Measurements from ENCODE around the gene P2RX5.
A peak's percentile ranks its signal among the peaks of the same experiment; 100 is the strongest.

The P2RX5 gene

DNA sequence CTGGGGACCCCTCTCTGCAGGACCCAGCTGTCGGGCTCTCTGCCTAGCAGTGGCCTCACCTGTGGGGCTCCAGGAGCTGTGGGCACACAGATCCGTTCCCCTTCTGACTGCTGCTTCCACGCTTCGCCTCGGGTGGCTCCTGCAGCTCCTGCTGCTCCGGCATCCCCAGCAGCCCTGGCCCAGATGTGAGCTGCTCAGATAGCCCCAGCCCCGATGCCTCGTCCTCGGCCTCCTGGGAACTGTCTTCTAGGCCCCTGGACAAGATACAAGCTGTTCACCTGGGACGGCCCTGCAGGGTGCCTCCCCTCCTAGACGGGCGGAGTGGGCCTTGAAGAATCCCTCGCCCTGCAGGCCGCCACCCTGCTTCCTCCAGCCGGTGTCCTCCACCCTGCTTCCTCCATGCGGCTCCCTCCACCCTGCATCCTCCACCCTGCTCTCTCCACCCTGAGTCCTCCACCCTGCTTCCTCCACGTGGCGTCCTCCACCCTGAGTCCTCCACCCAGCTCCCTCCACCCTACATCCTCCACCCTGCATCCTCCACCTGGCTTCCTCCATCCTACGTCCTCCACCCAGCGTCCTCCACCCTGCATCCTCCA lies 16.3 kb downstream of the P2RX5 start:
- DNase-seq = no peak

DNA sequence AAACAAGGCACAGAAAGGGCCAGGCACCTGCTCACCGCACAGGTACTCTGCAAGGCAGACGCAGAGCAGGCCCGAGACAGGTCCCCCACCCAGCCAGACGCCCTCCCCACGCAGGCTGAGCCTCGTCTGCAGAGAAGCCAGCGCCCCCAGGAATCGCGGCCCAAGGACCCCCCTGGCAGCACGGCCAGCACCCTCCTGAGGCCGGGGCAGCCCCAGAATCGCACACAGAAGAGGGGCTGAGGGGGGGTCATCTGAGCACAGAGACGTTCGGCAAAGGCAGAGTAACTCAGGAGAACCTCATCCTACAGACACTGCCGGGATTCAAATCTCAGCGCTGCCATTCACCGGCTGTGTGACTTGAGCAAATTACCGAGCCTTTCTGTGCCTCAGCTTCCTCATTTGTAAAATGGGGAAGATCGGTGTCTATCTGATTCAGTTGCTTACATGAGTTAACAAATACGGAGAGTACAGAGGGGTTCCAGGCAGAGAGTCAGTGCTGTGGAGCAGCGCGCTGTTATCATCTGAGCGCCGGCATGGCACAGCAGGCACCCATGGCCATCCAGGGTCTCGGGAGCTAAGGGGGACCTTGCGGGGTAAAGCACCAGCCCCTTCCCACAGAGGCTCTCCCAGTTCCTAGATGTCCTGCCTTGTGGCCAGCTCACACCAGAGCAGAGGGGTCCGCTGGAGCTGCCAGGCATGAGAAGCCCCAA lies 17.0 kb downstream of the P2RX5 start:
- no peak for DNase-seq

DNA sequence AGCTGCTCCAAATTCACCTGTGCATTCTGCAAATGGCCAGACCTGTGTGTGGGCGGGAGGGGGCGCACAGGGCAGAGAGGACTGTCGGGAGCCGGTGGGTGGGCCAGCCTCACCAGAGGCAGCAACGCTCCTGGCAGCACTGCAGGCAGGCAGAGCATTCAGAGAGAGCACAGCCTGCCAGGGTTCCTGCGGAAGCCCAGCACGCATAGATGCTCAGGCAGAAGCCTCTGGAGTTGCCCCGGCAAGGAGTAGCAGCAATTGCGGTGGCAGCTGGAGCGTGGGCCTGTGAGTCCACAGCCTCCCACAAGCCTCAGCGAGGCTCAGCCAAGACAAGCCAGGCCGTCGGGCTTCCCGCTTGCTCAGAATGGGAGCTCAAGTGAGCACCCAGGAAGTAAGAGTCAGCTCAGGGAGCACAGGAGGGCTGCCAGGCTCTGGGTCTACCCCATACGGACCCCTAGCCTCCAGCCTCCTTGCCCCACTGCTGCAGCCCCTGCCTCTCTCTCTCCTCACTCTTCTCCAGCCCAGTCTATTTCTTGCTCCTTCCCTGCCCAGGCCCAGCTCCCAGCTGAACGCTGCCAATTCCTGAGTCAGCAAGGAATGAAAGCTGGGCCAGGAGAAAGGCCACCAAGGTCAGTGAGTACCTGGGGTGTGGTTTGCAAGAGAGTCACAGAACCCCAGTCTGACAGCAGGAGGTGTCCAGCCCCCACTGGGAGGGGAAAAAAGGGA lies 17.7 kb downstream of the P2RX5 start:
- DNase-seq = no peak

DNA sequence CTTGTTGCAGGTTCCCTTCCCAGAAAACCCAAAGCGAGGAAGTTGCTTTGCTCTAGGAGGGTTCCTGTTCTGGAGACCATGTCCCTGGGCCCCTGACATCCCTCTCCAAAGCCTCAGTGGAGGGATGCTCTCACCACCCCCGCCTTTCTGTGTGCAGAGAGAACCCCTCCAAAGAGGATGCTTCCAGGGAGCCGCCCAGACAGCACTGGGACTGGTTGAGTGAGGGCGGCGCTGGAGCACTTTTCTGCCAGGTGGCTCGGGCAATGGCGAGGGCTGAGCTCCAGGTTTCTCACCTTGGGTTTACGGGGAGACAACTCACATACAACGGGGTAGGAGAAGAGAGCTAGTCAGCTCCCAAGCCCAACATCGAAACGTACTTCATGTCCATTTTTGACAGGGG lies 20.1 kb downstream of the P2RX5 start:
- DNase-seq = no peak

DNA sequence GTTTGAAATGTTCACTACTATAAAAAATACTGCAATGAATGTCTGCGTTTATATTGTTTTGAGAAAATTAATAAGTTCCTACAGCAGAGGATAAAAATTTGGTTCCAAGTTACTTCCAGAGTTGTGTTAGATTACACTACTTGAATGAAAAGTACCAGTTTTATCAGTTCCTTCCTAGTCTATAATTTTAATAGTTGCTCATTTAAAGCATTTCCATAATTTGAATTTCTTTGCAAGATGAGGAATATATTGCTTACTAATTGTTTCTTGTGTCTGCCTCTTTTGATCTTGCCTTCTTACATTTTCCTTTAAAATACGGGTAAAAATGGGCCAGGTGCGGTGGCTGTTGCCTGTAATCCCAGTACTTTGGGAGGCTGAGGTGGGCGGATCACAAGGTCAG lies 23.4 kb downstream of the P2RX5 start:
- DNase-seq = no peak

DNA sequence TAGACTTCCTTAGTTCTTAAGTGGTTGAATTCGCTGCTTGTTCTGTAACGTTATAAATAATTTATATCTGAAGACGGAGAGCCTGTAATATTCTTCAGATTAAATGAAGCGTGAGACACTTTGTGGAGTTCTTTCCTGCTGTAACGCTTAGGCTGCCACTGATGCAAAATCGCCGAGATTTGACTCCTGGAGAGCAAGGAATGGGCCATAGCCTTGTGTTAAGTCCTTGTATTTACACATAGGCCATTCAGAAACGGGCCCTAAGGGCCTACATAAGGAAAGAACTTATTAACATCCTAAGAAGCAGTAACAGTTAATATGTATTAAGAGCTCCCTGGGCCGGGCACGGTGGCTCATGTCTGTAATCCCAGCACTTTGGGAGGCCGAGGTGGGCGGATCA lies 26.4 kb downstream of the P2RX5 start:
- DNase-seq = no peak

DNA sequence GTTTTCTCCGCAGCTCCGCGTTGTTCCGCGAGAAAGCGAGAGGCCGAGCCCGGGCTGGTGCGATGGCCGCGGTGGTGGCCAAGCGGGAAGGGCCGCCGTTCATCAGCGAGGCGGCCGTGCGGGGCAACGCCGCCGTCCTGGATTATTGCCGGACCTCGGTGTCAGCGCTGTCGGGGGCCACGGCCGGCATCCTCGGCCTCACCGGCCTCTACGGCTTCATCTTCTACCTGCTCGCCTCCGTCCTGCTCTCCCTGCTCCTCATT lies 26.9 kb downstream of the P2RX5 start:
- no peak for DNase-seq

DNA sequence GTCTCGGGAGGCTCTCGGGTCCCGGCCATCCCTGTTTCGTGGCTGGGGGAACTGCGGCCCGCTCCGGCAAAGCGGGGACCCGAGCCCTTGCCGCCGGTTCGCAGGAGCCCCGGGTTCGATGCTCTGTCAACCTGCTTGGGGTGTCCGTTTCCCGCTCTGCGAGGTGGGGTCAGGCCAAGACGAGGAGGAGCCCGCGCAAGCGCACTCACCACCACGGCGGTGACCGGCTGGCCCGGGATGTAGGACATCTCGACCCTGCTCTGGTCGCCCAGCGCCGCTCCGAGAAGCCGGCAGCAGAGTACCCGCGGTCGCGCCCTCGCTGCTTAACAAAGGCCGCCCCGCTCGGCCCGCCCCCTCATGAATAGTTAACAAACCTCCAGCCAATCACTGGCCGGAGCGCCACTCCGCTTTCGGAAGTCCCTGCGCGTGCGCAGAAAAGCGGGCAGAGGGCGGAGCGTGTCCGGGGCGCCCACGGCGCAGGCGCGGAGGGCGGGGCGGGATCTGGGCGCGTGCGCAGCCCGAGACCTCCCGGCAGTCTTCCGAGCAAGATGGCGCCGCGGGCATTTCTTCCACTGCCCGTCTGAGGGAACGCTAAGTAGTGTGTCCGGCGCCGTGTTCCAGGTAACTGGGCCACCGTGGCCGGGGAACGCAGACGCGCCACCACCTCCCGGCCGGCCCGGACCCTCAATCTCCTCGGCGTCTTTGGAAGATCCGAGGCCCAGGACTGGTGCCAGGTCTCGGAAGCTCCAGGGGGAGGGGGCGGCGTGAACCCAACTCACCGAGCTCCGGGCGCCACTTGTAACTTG lies 27.5 kb downstream of the P2RX5 start, which contains the start of the genes EMC6 and TAX1BP3:
Gene EMC6, plus strand, starts transcription at position 534 of the 806 bp plus-strand sequence. CDS start 335 bp downstream, outside the sequence.
Gene TAX1BP3, minus strand, starts transcription at position 300 of the 806 bp plus-strand sequence. Its CDS starts 52 bp downstream, at position 248.
- peak; percentile 92 to 93 for DNase-seq

DNA sequence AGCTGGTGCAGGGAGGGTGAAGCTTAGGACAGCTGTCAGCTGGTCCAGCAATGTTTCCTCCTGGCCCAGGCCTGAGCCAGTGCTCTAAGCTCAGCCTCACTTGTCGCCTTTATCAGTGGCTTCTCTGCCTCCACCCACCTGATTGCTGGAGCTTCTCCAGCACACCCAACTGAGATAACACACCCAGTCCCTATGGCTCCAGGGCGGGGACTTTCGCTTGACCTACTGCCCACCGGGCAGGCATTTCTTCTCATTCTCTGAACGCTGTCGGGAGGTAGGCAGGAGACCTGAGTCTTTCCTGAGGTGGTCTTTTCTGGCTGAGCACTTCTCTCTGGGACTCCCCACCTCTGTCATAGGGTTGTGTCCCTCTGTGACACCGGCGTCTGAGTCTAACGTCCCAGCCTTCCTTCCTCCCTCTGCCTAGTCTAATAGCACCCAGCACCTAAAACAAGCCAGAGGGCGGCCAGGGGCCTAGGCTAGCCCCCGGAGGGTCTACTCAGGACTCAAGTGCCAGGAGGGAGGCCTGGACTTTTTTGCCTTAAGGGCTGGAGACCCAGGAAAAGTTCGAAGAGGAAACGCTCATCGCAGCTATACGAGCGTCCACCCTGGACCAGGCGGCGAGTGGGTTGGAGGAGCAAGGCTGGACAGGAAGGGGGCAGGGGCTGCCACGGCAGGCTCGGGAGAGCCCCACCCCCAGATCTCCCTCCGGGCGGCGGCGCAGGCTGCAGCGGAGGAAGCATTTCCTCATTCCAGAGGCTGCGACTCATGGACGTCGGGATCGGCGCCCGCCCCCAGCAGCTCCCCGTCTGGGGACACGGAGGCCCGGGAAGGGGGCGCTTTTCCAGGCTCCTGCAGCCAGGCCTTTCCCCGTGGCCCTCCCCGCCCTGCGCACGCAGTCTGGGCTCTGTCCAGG lies 28.3 kb downstream of the P2RX5 start:
- no peak for DNase-seq

DNA sequence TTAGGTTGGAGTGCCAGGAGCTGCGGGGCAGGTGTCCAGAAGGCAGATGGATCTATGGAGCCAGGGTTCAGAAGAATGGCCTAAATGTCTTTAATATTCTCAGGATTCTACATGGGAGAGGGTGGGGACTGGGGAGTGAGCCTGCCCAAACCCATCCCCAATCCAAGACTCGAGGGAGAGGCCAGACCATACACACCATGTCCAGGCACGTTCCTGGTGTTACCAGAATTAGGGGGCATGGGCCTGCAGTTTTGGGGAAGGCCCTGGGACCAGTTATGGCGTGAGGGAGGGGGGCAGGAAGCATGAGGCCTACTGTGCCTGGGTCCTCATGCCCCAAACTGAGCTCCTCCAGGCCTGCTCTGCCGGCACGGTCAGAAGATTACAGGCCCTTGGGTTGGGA lies 29.4 kb downstream of the P2RX5 start:
- no peak for DNase-seq

DNA sequence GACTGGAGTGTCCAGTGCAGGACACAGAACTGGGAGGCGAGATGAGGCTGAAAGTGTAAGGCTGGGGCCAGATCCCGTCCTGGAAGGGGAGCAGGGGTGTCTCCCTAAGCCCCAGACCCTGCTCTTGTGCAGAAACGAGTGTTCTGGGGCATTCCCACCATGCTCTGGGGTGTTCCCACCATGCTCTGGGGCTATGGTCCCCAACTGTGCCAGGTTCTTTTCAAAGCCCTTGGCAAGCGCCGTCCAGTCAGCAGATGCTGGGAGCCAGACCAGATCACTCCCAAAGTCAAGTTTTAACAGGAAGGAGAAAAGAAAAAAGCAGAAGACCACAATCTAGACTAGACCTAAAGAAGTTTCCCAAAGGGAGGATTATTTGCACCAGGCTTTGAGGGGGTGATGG lies 30.1 kb downstream of the P2RX5 start:
- no peak for DNase-seq

DNA sequence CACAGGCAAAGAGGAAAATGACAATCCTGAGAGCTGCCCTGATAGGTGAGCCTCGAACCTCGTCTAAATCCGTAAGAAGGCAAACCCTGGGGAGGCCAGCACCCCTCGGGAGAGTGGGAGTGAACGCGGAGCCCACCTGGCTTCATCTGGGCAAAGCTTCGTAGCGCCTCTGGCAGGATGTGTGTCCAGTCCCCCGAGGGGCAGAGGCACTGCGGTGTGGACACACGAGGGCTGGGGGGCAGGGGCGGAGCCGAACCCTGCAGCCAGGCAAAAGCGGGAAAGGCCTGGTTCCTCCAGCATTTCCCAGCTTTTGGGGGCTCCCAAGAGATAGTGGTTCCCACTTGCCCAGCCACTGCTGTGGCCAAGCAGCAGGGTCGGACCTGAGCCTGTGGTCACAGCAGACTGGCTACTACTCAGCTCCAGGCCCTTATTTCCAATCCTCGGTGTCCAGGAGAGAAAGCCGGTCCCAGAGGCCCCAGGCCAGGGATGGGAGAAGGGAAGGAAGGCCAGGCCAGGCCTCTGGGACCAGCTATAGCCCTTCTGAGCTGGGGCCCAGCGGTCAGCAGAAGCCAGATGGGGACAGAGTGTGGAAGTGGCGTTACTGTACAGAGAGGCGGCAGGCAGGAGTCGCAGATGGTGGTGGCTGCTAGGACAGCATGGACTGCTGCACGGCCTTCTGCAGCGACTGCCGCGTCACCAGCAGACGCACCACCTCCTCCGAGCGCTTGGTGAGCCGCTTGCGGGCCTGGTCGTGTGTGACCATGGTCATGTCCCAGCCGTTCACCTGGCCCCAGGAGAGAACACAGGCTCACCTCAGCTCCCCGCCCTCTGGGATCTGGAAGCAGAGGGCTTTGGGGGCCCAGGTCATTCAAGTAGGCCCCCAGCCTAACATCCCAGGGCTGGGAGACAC lies 32.6 kb downstream of the P2RX5 start:
- DNase-seq = no peak

DNA sequence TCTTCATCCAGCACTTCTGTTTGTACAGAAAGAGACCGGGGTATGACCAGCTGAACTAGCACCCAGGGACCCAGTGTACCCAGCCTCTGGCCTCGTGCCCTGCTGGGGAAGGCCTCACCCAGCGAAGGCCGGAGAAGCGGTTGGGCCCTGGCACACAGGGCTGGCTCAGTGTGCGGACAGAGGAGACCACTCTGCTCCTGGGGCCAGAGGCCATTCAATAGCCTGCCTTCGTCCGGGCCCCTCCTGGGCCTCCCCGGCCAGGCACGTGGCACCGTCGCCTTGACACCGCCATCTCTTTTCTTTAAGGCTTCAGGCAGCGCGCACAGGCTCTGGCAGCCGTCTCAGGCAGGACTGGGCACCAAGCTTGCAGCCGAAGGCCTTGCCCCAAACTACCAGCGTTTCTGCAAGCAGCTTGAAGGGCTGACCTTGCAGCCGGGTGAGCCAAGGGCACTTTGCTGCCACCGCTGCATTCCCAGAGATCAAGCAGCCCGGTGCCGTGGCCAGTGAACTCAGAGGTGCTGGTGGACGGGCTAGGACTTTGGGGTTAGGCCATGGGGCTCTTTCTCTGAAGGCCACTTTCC lies 35.6 kb downstream of the P2RX5 start:
- DNase-seq = no peak

DNA sequence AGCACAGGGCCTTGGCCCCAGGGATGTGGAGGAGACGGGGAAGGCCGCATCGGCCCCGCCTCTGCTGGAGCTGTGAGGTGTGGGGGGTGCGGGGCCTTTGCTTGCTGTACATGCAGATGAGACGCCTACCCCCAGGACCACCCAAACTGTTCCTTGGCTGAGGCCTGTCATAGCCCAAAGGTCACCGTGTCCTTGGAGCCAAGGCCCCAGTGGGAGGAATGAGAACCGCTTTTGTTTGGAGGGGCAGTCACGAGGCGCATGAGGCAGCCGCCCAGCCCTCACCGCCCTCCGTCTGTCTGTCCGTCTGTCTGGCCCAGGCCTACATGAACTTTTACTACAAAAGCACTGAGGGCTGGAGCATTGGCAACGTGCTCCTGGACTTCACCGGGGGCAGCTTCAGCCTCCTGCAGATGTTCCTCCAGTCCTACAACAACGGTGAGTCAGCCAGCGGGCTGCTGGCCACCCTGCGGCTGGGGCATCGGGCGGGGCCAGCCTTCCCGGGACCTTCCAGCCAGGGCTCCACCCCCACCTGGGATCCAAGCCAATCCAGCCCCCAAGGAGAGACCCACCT lies 36.3 kb downstream of the P2RX5 start:
- DNase-seq = no peak

DNA sequence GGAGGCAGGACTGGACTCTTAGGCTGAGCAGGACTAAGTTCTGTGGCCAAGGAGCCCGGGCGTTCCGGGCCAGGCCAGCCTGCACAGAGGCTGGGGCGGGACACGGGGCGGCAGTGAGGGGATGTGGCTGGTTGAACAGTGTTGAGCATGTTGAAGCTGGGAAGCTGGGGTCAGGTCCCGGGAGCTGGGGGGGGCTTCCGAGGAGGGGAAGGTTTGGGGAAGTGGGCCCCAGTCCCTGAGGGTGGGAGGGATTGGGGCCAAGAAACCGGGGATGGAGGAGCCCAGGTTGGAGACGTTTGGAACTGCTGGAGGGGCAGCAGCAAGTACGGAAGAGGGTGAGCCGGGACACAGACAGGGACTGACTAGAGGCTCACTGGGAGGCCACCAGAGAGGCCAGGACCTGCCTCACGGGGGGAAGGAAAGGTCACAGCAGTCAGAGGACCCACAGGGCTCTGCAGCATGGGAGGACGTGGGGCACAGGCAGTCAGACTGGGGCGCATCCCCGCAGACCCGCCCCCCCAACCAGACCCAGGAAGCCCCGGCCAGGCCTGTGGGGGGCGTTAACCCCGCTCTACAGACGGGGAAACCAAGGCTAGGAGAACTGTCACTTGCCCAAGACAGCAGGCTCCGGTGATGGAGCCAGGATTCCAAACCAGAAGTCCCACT lies 37.0 kb downstream of the P2RX5 start:
- DNase-seq = no peak

DNA sequence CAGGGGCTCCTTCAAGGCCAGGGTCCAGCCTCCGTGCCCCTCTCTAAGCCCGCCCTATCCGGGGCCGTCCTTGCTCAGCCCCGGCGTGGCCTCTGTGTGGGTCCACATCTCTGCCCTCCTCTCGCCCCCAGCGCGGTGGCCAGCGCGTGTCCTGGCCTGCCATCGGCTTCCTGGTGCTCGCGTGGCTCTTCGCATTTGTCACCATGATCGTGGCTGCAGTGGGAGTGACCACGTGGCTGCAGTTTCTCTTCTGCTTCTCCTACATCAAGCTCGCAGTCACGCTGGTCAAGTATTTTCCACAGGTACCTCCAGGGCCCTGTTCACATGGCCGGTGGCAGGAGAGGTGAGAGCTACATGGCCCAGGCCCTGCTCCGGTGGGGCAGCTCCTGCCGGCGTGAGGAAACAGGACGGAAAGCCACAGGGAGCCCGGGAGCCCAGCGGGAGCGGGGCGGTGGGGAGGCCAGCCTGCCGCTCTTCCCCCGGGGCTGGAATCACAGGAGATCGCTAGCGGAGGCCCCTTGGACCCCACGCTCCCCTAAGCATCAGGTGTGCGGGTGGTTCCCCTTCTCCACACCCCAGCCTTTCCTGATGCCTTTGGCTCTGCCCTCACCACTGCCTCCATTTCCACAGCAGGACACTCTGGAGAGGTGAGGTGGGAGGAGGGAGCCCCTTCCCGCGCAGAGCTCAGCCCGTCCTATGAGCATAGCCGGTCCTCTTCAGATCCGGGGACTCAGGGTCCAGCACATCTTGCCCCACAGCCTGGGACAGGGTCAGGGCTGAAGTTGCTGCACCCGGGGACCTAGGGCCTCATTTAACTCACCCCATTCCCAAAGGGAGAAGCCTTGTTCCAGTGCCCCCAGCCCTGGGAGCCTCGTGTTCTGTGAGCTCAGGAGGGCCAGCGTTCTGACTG lies 37.8 kb downstream of the P2RX5 start:
- no peak for DNase-seq

DNA sequence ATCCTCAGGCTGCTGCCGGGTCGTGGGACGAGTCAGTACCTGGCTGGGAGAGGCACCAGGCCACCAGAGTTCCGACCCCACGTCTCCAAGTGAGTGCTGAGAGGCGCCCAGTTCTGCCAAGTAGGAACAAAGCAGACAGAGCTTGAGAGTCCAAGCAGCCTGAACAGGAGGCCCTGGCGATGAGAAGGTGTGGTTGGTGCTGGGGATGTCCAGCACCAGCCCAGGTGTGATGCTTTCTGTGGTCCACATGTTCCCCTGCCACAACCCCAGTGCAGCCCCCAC lies 38.4 kb downstream of the P2RX5 start:
- no peak for DNase-seq

DNA sequence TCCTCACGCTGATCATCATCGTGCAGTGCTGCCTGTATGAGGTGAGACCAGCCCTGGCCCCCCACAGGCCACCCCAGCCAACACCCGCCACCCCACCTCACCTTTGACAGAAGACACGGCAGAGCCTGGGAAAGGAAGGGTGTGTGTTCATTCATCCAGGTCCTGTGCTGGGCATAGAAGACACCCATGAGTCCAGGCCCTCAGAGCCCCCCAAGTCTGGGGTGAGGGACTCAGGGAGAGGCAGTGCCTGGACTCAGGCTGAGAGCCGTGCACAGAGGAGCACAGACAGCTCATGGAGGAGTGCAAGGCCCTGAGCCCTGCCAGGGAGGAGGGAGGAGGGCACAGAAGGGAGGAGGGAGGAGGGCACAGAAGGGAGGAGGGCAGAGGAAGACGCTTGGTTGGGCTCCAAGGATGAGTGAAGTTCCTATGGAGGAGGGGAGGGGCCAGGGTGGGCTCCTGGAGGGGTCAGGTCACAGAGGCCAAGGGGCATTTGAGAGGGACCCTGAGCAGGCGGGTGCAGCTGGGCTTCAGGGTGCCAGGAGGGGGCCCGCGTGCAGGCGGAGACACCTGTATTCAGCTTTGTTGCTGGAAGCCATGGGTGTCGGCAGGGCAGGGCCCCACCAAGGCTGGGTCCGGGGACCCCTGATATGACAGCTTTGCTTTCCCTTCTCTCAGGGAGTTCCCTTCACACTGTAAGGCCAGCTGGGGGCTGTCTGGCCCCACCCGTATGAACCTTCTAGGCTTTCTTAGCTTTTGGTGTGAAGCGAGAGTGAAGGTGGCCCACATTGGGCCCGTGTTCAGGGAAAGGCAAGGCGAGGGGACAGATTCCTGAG lies 39.0 kb downstream of the P2RX5 start:
- no peak for DNase-seq

Measured in bone marrow (tissue), 2 donors.